GM19455 (cell line): Measurements from ENCODE around the gene FCN2.

ENCODE experiments used
- ATAC-seq: cut with Tn5 transposase; IDR thresholded peaks from one replicate; pipeline ENCODE4 v1.9.1; 2021; ENCODE audit not compliant: unreplicated experiment

The FCN2 gene

GRCh38 chr9:134868751-134869553 lies 11.7 kb upstream of the FCN2 start:
- ATAC-seq, result no peak

DNA sequence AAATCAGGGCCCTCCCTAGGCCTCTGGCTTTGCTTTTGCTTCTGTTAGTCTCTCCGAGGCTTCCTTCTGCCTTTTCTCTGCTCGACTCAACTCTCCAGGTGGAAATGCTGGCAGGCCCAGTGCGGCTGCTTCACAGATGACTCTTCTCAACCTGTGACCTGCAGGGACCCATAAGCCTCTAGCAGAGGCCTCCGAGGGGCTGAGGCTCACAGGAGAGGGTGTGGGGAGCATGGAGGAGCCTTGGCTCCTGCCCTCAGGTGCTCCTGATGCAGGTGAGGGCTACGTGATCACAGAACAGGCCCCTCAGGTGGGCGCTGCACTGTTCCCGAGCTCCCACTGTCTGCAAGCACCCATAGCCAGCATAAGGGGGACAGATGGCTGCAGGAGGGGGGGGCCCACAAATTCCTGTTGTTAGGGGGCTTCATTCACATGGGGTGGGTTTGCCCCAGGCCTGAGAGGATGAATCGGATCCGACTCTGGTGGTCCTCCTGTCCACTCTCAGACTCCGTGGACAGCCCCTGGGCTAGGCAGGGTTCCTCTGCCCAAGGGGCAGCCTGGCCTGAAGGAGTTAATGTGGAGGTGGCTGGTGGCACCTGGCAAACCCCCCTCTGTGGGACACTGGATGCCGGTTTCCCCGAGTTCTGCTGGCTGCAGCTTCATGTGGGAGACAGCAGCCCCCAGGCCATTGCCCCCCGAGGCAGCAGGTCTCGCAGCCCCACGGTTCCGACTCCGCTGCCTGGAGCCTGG lies 10.9 kb upstream of the FCN2 start:
- ATAC-seq, result no peak

DNA sequence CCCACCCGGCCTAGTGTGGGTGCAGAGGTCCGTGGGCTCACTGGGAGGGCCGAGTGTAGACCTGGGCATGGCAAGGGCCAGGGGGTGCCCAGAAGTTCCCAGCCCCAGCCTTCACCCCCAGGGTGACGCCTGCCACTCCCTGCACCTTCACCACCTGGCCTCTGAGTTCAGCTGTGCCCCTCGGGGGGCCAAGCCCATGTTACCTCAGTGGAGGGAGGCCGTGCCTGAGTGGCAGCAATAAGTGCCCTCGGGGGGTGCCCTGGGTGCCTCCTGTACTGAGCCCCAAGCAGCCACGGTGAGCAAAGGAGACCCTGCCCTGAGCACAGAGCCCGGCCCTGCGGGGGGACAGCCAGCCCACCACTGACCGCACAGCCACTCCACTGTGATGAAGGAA lies 10.3 kb upstream of the FCN2 start:
- ATAC-seq, result no peak

GRCh38 chr9:134870746-134871662 lies 9.6 kb upstream of the FCN2 start:
- ATAC-seq, result no peak

- ATAC-seq, result no peak
Observed at GRCh38 chr9:134871697-134872340, 8.8 kb upstream of the FCN2 start.

GRCh38 chr9:134872482-134873231 lies 8.0 kb upstream of the FCN2 start:
- ATAC-seq, result no peak

DNA sequence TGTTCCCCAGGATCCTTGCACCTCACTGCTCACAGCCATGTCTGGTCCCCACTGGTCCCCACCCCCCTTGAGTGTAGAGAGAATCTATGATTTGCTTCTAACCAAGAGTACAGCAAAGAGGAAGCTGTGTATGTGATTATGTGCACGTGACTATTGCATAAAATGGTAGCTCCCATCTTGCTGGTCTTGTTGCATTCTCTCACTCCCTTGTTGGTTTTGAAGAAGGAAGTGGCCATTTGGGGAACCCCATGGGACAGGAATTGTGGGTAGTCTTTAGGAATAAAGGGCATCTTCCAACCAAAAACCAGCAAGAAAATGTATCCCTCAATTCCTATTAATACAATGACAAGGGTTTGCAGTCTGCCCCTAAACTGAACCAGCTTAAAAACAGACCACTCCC lies 5.2 kb upstream of the FCN2 start:
- no peak for ATAC-seq

DNA sequence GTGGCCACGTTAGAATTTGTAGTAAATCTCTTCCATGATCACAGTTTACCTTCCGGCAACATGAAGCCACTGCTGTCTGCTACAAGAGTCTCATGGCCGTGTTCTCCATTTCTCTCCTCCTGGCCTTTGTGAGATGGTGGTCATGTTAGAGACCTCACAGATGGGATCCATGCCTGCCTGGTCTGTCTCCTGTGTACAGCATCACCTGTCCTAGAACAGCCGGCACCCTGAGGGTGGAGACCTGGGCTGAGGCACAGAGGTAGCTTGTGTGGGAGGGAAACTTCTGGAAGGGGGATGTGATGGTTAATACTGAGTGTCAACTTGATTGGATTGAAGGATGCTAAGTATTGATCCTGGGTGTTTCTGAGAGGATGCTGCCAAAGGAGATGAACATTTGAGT lies 3.1 kb upstream of the FCN2 start:
- ATAC-seq, result no peak

- ATAC-seq, result no peak
Observed at GRCh38 chr9:134879664-134880483, 736 bp upstream of the FCN2 start.

- no peak for ATAC-seq
Observed at GRCh38 chr9:134881313-134881670, 682 bp downstream of the FCN2 start.

GRCh38 chr9:134882204-134882785 lies 1.7 kb downstream of the FCN2 start:
- no peak for ATAC-seq

DNA sequence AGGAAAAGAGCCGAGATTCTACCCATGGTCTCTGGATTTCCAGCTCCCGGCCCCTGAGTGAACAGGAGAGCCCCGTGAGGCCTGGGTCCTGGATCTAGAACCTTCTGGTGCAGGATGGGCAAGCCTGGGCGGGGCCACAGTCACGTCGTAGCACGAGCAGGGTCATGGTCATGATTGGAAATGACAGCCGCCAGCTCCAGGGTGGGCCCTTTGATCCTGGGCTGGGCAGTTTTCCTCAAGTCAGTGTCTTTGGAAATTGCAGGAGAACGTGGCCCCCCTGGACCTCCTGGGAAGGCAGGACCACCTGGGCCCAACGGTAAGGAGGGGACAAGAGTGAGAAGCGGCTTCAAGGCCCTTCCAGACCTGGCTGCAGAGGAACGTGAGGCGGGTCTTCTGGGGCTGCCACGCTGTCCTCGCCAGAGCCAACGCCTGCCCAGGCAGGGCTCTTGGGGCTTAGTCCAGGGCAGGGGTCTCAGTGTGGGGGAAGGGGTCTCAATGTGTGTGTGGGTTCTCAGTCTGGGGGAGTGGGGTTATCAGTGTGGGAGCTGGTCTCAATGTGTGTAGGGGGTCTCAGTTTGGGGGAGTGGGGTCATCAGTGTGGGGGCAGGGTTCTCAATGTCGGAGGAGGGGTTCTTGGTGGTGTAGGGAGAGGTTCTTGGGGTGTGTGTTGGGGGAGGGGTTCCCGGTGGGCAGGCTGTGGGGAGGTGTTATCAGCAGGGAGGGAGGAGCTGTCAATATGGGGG lies 2.6 kb downstream of the FCN2 start:
- ATAC-seq, result no peak

DNA sequence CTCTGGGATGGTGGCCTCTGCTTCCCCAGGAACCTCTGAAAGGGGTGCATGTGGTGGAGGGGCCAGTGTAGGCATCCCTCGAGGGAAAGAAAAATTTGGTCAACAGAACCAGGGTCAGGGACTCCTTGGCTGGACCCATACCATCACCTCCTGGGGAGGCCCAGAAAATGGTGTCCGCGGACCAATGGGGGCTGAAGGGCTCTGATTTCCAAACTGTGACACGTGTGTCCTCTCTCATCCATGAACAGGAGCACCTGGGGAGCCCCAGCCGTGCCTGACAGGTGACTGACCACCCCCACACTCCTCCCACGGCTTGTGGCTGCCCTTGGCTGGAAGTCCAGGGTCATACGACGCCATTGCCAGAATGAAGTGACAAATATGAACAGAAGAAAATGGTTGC lies 3.9 kb downstream of the FCN2 start:
- no peak for ATAC-seq

- no peak for ATAC-seq
Observed at GRCh38 chr9:134885001-134885678, 4.5 kb downstream of the FCN2 start.

DNA sequence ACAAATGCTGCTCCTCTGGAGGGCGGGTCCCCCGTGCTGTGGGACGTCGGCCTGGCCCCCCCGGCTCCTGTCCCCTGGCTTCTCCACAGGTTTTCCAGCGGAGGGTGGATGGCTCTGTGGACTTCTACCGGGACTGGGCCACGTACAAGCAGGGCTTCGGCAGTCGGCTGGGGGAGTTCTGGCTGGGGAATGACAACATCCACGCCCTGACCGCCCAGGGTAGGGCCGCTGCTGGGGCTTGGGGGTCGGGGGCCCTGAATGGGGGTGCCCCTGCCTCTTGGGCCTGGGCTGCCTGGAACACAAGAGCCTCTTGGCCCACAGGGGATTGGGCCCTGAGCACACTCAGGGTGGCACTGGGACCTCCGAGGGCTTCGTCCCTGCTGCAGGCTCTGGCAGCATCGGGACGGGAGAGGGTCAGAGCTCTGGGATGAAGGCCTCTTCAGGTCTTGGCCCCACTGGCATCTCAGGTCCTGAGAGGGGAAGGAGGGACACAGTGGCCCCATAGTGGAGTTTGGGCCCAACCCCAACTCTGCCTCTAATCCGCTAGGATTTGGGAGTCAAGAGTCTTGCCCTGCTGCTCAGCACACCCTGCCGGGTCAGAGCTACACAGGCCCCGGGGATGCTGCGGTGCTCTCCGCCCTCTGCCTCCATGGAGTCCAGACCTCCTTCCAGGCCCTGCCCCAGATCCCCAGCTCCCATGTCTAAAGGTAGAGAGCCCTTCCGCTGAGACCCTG lies 5.2 kb downstream of the FCN2 start:
- ATAC-seq, result no peak

- ATAC-seq, result no peak
Observed at GRCh38 chr9:134886413-134886913, 5.9 kb downstream of the FCN2 start.

GRCh38 chr9:134887219-134887618 lies 6.6 kb downstream of the FCN2 start:
- ATAC-seq, result no peak
